A673 (cell line): Measurements from ENCODE around the gene GMEB2.

Source experiments
- EZH2 ChIP-seq: fragments of 200-600 bp; sonication (generic); IDR thresholded peaks from 2 replicates; pipeline ENCODE4 v1.6.1; 2017; ENCODE audit warnings: borderline replicate concordance, low read depth, mild to moderate bottlenecking, mixed read lengths, antibody characterized with exemption, low read length; ENCODE audit not compliant: poor library complexity, severe bottlenecking
- TF ChIP-seq, protein P1 (sequence below): fragments of 300-800, 200-600 bp; sonication (generic); conservative IDR thresholded peaks from 2 replicates; pipeline ENCODE4 v1.5.1; 2017; ENCODE audit warnings: low read depth, mild to moderate bottlenecking, antibody characterized with exemption, low read length, moderate library complexity, mixed read lengths

DNA sequence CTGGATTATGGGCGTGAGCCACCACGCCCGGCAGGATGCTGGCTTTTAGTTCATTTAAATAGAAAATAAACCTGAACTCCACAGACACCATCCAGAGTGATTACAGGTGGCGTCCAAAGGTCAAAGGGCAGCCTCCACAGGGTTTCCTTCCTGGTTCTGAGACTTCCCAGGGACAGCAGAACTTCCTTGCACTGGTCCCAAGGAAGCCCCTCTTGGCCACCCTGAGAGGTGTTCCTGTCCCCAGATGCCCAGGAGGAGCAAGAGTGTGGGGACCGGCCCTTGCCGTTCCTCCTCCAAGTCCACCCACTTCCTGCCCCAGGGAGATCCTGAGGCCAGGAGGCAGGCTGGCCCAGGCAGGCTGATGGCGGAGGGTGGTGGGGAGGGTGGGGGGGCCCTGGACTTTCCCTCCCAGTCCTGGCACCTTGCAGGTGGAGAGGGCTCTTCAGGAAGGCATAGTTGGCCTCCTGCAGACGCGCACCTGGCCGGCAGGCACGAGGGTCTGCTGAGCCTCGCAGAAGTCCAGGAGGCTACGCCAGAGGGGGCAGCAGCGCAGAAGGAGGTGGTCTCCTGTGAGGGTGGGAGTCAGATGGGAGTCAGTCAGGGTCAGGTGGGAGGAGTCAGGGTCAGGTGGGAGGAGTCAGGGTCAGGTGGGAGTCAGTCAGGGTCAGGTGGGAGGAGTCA lies 68.0 kb downstream of the GMEB2 start:
- TF ChIP-seq, protein P1, sequence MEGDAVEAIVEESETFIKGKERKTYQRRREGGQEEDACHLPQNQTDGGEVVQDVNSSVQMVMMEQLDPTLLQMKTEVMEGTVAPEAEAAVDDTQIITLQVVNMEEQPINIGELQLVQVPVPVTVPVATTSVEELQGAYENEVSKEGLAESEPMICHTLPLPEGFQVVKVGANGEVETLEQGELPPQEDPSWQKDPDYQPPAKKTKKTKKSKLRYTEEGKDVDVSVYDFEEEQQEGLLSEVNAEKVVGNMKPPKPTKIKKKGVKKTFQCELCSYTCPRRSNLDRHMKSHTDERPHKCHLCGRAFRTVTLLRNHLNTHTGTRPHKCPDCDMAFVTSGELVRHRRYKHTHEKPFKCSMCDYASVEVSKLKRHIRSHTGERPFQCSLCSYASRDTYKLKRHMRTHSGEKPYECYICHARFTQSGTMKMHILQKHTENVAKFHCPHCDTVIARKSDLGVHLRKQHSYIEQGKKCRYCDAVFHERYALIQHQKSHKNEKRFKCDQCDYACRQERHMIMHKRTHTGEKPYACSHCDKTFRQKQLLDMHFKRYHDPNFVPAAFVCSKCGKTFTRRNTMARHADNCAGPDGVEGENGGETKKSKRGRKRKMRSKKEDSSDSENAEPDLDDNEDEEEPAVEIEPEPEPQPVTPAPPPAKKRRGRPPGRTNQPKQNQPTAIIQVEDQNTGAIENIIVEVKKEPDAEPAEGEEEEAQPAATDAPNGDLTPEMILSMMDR = no peak
- no peak for TF ChIP-seq EZH2
